A549 (cell line): ENCODE data around the gene DLGAP5. TPM values are rescaled to one million over a fixed set of nuclear protein-coding genes. Genes with fewer than 3 reads are reported as not detected.

Experiments
- ATAC-seq, 2 experiments: fragments of 200-7000 bp in 1 of 2; fragments of >200 bp in 1 of 2; cut with Nextera tagmentation in 1 of 2; cut with Tn5 transposase in 1 of 2; 3 replicates each; pipeline versions ENCODE4 v1.8.0 to v1.9.1; 2018 to 2020; ENCODE audit warnings: mild to moderate bottlenecking in 1 of 2, moderate library complexity in 1 of 2
- CTCF ChIA-PET: fragments of 300-600 bp; sonication (Branson Sonifier 250); formaldehyde crosslinking; extraction: SDS; loops from one replicate; lab custom pipeline; 2021; ENCODE audit warnings: antibody characterized with exemption, inconsistent platforms; lab: Yijun Ruan, JAX
- POLR2A ChIA-PET: fragments of 350-600 bp; formaldehyde crosslinking; extraction: SDS; loops from one replicate; lab custom pipeline; 2021; ENCODE audit warnings: antibody characterized with exemption, inconsistent platforms; lab: Yijun Ruan, JAX
- DNase-seq, 2 experiments: peaks; one replicate each; pipeline versions ENCODE4 v3.0.0 to v3.0.0-alpha.2; 2011 to 2016; ENCODE audit warnings: low read depth in 1 of 2, low spot score in 1 of 2
- FAIRE-seq: peaks from 2 replicates; lab custom pipeline; 2011; peaks lifted over from hg19 to GRCh38; lab: Jason Lieb, UNC
- H3K27ac ChIP-seq, 2 experiments: fragments of >200 bp; sonication (Bioruptor Twin); formaldehyde crosslinking; 3 replicates each; pipeline ENCODE4 v1.5.1; 2016 to 2017
- H3K4me1 ChIP-seq: fragments of >200 bp; sonication (Bioruptor Twin); formaldehyde crosslinking; 3 replicates; pipeline ENCODE4 v1.6.1; 2016
- H3K4me2 ChIP-seq: fragments of >200 bp; sonication (Bioruptor Twin); formaldehyde crosslinking; 3 replicates; pipeline ENCODE4 v1.6.1; 2016
- H3K4me3 ChIP-seq: fragments of >200 bp; sonication (Bioruptor Twin); formaldehyde crosslinking; 3 replicates; pipeline ENCODE4 v1.5.1; 2016
- H3K9me3 ChIP-seq: fragments of >200 bp; sonication (Bioruptor Twin); formaldehyde crosslinking; 3 replicates; pipeline ENCODE4 v1.6.1; 2016
- BHLHE40 ChIP-seq: IDR thresholded peaks from 2 replicates; pipeline ENCODE4 v1.6.1; 2012; ENCODE audit warnings: low read depth, low read length, inconsistent platforms
- CEBPB ChIP-seq, 2 experiments: fragments of >200 bp in 1 of 2; sonication (Bioruptor Twin) in 1 of 2; formaldehyde crosslinking in 1 of 2; IDR thresholded peaks; 2 replicates each; pipeline ENCODE4 v1.6.1; 2012 to 2016
- CHD2 ChIP-seq: fragments of 150-350 bp; IDR thresholded peaks from 2 replicates; pipeline ENCODE4 v1.6.1; 2014; ENCODE audit warnings: low read length; ENCODE audit not compliant: partially characterized antibody
- EHF ChIP-seq: fragments of 250-450 bp; sonication (Bioruptor Pico); IDR thresholded peaks from 2 replicates; pipeline ENCODE4 v1.5.0; 2020; ENCODE audit warnings: mild to moderate bottlenecking
- EHMT2 ChIP-seq: fragments of 200-600 bp; sonication (generic); IDR thresholded peaks from 2 replicates; pipeline ENCODE4 v1.6.1; 2016; ENCODE audit warnings: antibody characterized with exemption, low read depth, mild to moderate bottlenecking, moderate library complexity
- FOSB ChIP-seq: fragments of 250-450 bp; sonication (Bioruptor Pico); IDR thresholded peaks from 2 replicates; pipeline ENCODE4 v1.5.0; 2020; ENCODE audit warnings: mild to moderate bottlenecking, moderate library complexity
- FOSL2 ChIP-seq, 2 experiments: fragments of 450-650 bp in 1 of 2; fragments of >200 bp in 1 of 2; sonication (Bioruptor Twin) in 1 of 2; formaldehyde crosslinking; IDR thresholded peaks; 2 replicates each; pipeline versions ENCODE4 v1.5.0 to v1.6.1; 2016 to 2020; ENCODE audit warnings: mild to moderate bottlenecking in 1 of 2, moderate library complexity in 1 of 2
- HOXA7 ChIP-seq: fragments of 250-450 bp; sonication (Bioruptor Pico); IDR thresholded peaks from 2 replicates; pipeline ENCODE4 v1.5.0; 2020; ENCODE audit warnings: mild to moderate bottlenecking, moderate library complexity
- JUNB ChIP-seq: fragments of >200 bp; sonication (Bioruptor Twin); formaldehyde crosslinking; IDR thresholded peaks from 2 replicates; pipeline ENCODE4 v1.6.1; 2016
- MAZ ChIP-seq: fragments of 150-350 bp; IDR thresholded peaks from 2 replicates; pipeline ENCODE4 v1.6.1; 2014; ENCODE audit warnings: antibody characterized with exemption, low read depth, low read length, borderline replicate concordance
- MYC ChIP-seq: IDR thresholded peaks from 2 replicates; pipeline ENCODE4 v1.6.1; 2012; ENCODE audit warnings: mild to moderate bottlenecking, inconsistent platforms, low read length, improper control_type of control experiment, borderline replicate concordance
- NR3C1 ChIP-seq: fragments of >200 bp; sonication (Bioruptor Twin); formaldehyde crosslinking; IDR thresholded peaks from 3 replicates; pipeline ENCODE4 v1.6.1; 2017
- PHF8 ChIP-seq: fragments of 200-600 bp; sonication (generic); IDR thresholded peaks from 2 replicates; pipeline ENCODE4 v1.6.1; 2016; ENCODE audit warnings: low read depth, mild to moderate bottlenecking, antibody characterized with exemption, moderate library complexity, borderline replicate concordance
- RAD21 ChIP-seq, 2 experiments: fragments of >200 bp in 1 of 2; sonication (Bioruptor Twin) in 1 of 2; formaldehyde crosslinking in 1 of 2; IDR thresholded peaks in 1 of 2; conservative IDR thresholded peaks in 1 of 2; 2 replicates in 1 of 2; 3 replicates in 1 of 2; pipeline ENCODE4 v1.6.1; 2012 to 2018; ENCODE audit warnings: inconsistent platforms in 1 of 2
- RCOR1 ChIP-seq: fragments of 150-350 bp; IDR thresholded peaks from 2 replicates; pipeline ENCODE4 v1.6.1; 2014; ENCODE audit warnings: antibody characterized with exemption, low read length, low read depth
- RNF2 ChIP-seq: fragments of 200-600 bp; sonication (generic); IDR thresholded peaks from 2 replicates; pipeline ENCODE4 v1.6.1; 2016; ENCODE audit warnings: low read depth, mild to moderate bottlenecking, antibody characterized with exemption, moderate library complexity, borderline replicate concordance
- SREBF2 ChIP-seq: fragments of 450-650 bp; IDR thresholded peaks from 2 replicates; pipeline ENCODE4 v1.6.1; 2014; ENCODE audit warnings: mild to moderate bottlenecking, moderate library complexity
- ZNF302 ChIP-seq: fragments of 250-450 bp; sonication (Bioruptor Pico); IDR thresholded peaks from 2 replicates; pipeline ENCODE4 v1.9.0; 2021; ENCODE audit warnings: inconsistent platforms, mild to moderate bottlenecking, moderate library complexity
- WGBS: methylation state at CpG from one replicate; pipeline ENCODE4 v1.1.6; 2017; ENCODE audit errors: missing lambda C conversion rate; 5-methylcytosine and 5-hydroxymethylcytosine counted together
- polyA plus RNA-seq, 4 experiments: library from polyadenylated mRNA; depleted of rRNA in 3 of 4; stranded (reverse); fragments of >200 nt; fragmentation: RNase III in 1 of 4; extraction: RNeasy Plus Mini Kit Qiagen cat#74134 plus additional on column Dnase treatment in 1 of 4; gene quantifications; 2 replicates in 3 of 4; 3 replicates in 1 of 4; pipeline ENCODE4 v1.2.3, GENCODE V29; 2011 to 2017
- TF ChIP-seq, protein P1 (sequence below): IDR thresholded peaks from 2 replicates; pipeline ENCODE4 v1.6.1; 2012; ENCODE audit warnings: low read depth, borderline replicate concordance
- TF ChIP-seq, protein P2 (sequence below): fragments of 250-450 bp; sonication (Bioruptor Pico); IDR thresholded peaks from 2 replicates; pipeline ENCODE4 v1.5.0; 2021; ENCODE audit warnings: mild to moderate bottlenecking, moderate library complexity, borderline replicate concordance
- TF ChIP-seq, protein P3 (sequence below): IDR thresholded peaks from 2 replicates; pipeline ENCODE4 v1.6.1; 2012

DLGAP5 gene
- polyA plus RNA-seq, 2 of the 4 experiments (the other 2 are of a cell fraction) = 46.1 to 46.6 TPM

DNA sequence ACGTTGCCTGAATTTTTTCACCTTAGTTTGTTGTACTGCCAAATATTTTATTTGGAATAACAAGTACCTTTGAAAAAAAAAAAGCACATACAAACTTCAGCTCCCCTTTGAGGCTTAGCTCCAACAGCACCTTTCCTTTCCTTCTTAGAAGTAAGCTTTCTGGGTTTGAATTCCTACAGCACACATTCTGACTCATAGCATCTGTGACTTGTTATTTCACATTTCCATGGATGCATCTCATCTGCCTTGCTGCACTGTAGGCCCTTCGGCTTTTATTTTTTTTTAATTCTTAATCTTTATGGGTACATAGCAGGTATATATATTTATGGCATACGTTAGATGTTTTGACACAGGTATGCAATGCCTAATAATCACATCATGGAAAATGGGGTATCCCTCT lies 55.1 kb downstream of the DLGAP5 start (continued):
- TF ChIP-seq FOSL2 (IDR thresholded peaks at IDR 0.05) (no peak), FOSL2 (CRISPR knock-in tag; IDR thresholded peaks at IDR 0.05) (no peak), CHD2 (no peak), EHMT2 (no peak), RNF2 (no peak)
- TF ChIP-seq, all 56 proteins: peak for 0

DNA sequence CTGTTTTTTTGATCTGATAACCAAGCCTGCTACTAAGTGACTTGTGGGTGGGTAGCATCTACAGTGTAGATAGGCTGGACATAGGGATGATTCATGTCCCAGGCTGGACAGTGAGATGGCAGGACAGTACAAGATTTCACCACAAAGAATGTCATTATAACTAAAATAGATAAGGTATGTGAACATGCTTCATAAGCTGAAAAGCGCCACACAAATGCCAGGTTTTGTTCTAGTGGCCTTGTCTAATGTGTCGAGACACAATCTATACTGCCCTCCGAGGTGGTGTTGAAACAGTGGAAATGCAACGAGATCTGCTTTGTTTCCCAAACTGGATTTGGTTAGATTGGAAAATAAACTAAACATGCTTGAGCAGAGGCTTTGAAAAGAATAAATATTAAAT lies 58.0 kb downstream of the DLGAP5 start:
- TF ChIP-seq BHLHE40 (no peak), MYC (no peak), CEBPB (IDR thresholded peaks at IDR 0.05) (no peak), JUNB (no peak)
- no peak overlapping the region for H3K27ac ChIP-seq
- no peak overlapping the region for H3K4me2 ChIP-seq
- ChIA-PET CTCF (interaction anchor here (1.0 to 1.7 kb wide), 4 partner anchors 28 to 82 kb away, joined by 3 to 11 read pairs (median 4); partner anchors contain the start of gene MAPK1IP1L), POLR2A (no interaction called here)
- no peaks in the 10 kb centered on the region for H3K9me3 ChIP-seq
- 90% methylated on average over 4 of the region's 4 CpGs for WGBS
- FAIRE-seq (no peak), DNase-seq (no peak), ATAC-seq (no peak)
- peaks cover 2% of the 10 kb centered on the region for H3K4me1 ChIP-seq
- H3K4me3 ChIP-seq = no peak overlapping the region

DNA sequence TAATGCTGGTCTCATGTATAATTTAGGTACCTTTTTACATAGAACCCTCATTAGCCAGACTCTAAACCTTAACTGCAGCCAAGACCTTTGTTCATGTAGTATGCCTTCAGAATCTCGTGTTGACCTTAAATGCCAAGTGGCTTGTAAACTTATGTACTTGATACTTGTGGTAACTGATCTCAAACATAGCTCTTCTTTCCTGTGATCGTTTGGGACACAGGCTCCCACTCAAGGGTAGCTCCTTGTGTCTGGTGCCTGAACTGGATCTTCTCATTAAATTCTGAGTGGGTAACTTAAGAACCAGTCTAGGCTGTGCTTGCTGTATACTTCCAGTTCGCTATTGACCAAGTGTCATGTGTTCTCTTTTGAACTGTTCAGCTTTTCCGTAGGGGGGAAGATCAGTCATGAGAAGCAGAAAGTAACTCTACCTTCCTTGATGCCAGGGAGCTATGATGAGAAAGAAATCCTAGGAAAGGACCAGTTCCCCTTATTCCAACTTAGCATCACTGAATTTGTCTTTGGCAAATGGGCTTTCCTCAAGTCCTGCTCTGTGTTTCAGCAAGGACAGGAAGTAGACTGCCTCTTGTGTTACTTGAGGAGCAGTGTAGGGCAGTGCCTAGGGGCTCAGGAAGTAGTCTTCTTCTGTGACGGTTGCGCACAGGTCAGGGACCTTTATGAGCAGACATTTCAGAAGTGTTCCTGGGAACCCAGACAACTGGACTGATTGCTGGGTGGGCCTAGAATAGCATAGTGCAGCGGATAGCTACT lies 59.8 kb downstream of the DLGAP5 start:
- ATAC-seq (no peak), FAIRE-seq (no peak), DNase-seq (peak in 1 of 2 experiments; percentile 21)
- no peak overlapping the region for H3K4me3 ChIP-seq
- 88% methylated on average over 7 of the region's 7 CpGs for WGBS
- no peak overlapping the region for H3K27ac ChIP-seq
- ChIA-PET CTCF (interaction anchor here (0.5 to 2.9 kb wide), 13 partner anchors 8 to 81 kb away, joined by 3 to 22 read pairs (median 4); partner anchors contain the start of gene MAPK1IP1L), POLR2A (interaction anchor here (0.6 to 3.6 kb wide), 2 partner anchors 29 to 42 kb away, joined by 5 to 63 read pairs; no protein-coding TSS in a partner anchor)
- H3K4me2 ChIP-seq = no peak overlapping the region
- no peaks in the 10 kb centered on the region for H3K9me3 ChIP-seq
- peaks cover 19% of the 10 kb centered on the region for H3K4me1 ChIP-seq
- TF ChIP-seq, protein P1, sequence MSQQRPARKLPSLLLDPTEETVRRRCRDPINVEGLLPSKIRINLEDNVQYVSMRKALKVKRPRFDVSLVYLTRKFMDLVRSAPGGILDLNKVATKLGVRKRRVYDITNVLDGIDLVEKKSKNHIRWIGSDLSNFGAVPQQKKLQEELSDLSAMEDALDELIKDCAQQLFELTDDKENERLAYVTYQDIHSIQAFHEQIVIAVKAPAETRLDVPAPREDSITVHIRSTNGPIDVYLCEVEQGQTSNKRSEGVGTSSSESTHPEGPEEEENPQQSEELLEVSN = no peak
- TF ChIP-seq HOXA7 (CRISPR knock-in tag) (no peak), CEBPB (IDR thresholded peaks at IDR 0.05) (no peak), SREBF2 (no peak), RCOR1 (no peak)

DNA sequence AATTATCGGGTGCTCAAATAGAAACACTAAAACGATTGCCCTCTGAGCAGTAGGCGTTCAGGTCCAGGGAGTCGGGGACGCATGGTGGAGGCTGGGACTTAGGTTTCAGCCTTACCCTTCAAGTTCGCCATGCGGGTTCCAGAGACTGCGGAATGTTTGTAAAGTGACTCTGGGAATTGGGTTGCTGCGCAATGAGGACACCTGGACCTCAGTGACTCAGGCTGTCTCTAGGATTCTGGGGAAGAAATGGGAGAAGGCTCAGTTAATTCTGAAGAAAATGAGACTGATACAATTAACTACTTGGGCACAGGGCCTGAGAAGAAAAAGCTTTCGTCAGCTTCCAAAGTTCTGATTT lies 61.2 kb downstream of the DLGAP5 start:
- ATAC-seq (peak; percentile 25 to 32), DNase-seq (peak; percentile 51 to 54), FAIRE-seq (no peak)
- no peak for TF ChIP-seq EHMT2
- Histone ChIP-seq H3K4me3 (peak overlapping the region; percentile 69), H3K4me1 (peaks cover 19% of the 10 kb centered on the region), H3K27ac (peak overlapping the region; percentile 76 to 93), H3K4me2 (peak overlapping the region; percentile 68), H3K9me3 (no peaks in the 10 kb centered on the region)
- WGBS = 29% methylated on average over 10 of the region's 10 CpGs
- POLR2A ChIA-PET = interaction anchor here (0.6 to 3.6 kb wide), 9 partner anchors 9 to 136 kb away, joined by 3 to 63 read pairs (median 3); partner anchors contain the start of gene MAPK1IP1L
- CTCF ChIA-PET = interaction anchor here (1.2 to 2.9 kb wide), 7 partner anchors 9 to 79 kb away, joined by 3 to 22 read pairs (median 4); partner anchors contain the start of gene MAPK1IP1L

DNA sequence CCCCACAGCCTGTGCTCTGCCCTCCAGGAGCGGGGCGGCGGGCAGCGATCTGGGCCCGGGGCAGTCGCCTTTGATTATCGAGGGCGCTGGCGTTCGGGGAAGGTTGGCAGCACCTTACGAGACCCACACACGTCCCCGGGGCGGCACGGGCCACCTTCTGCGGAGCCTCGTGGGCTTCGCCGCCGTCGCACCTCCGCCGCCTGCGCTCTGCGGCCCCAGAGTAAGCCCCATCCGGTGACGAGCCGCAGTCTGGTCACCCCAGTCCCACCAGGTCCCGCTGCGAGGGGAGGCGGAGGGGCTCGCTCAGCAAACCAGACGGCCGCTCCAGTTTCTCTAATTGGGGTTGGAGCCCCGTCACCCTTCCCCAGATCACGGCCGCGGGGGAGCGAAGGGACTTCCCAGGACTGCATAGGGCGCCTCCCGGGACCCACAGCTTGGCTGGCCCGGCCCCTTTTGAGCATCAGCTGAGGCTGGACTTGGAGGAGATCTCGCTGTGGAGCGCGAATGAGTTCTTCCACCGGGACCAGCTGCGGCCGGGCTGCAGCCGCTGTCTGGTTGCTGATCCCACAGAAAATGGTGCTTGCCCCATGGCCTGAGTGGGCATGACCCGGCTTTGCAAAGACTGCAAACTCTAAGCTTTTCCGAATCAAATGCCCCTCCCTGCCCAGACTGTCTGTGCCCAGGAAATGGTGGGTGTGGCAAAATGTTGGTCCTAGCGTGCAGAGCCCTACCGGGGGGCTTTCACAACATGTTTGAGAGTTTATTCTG lies 61.8 kb downstream of the DLGAP5 start:
- Histone ChIP-seq H3K4me3 (peak overlapping the region; percentile 69), H3K9me3 (no peaks in the 10 kb centered on the region), H3K4me1 (peaks cover 19% of the 10 kb centered on the region), H3K27ac (peak overlapping the region; percentile 76 to 93), H3K4me2 (peak overlapping the region; percentile 68)
- CTCF ChIA-PET = interaction anchor here (0.6 to 2.9 kb wide), 9 partner anchors 10 to 78 kb away, joined by 3 to 22 read pairs (median 3); partner anchors contain the start of gene MAPK1IP1L
- under 1% methylated on average over 34 of the region's 53 CpGs for WGBS
- no peak for FAIRE-seq
- peak; percentile 72 to 82 for DNase-seq
- ATAC-seq = peak; percentile 87 to 88
- POLR2A ChIA-PET = interaction anchor here (0.6 to 3.6 kb wide), 13 partner anchors 8 to 135 kb away, joined by 3 to 63 read pairs (median 3); partner anchors contain the start of gene MAPK1IP1L
- TF ChIP-seq RAD21 (conservative IDR thresholded peaks at IDR 0.05 in 1 of 2, IDR thresholded peaks at IDR 0.05 in 1 of 2) = no peak
- no peak for TF ChIP-seq FOSB (CRISPR knock-in tag)
- TF ChIP-seq EHF (CRISPR knock-in tag) = no peak
- no peak for TF ChIP-seq PHF8
- no peak for TF ChIP-seq HOXA7 (CRISPR knock-in tag)
- TF ChIP-seq, protein P2, sequence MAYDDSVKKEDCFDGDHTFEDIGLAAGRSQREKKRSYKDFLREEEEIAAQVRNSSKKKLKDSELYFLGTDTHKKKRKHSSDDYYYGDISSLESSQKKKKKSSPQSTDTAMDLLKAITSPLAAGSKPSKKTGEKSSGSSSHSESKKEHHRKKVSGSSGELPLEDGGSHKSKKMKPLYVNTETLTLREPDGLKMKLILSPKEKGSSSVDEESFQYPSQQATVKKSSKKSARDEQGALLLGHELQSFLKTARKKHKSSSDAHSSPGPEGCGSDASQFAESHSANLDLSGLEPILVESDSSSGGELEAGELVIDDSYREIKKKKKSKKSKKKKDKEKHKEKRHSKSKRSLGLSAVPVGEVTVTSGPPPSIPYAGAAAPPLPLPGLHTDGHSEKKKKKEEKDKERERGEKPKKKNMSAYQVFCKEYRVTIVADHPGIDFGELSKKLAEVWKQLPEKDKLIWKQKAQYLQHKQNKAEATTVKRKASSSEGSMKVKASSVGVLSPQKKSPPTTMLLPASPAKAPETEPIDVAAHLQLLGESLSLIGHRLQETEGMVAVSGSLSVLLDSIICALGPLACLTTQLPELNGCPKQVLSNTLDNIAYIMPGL (CRISPR knock-in tag) = no peak
- TF ChIP-seq, protein P3, sequence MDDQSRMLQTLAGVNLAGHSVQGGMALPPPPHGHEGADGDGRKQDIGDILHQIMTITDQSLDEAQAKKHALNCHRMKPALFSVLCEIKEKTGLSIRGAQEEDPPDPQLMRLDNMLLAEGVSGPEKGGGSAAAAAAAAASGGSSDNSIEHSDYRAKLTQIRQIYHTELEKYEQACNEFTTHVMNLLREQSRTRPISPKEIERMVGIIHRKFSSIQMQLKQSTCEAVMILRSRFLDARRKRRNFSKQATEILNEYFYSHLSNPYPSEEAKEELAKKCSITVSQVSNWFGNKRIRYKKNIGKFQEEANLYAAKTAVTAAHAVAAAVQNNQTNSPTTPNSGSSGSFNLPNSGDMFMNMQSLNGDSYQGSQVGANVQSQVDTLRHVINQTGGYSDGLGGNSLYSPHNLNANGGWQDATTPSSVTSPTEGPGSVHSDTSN = peak; percentile 36; the same call in 1 of the 2 replicates
- TF ChIP-seq ZNF302 (CRISPR knock-in tag) = no peak
- TF ChIP-seq NR3C1 = no peak
- TF ChIP-seq BHLHE40 = no peak
- no peak for TF ChIP-seq MAZ
